G401 (cell line): ENCODE data around the gene BRD4. TPM values are rescaled to one million over a fixed set of nuclear protein-coding genes. Genes with fewer than 3 reads are reported as not detected.
A peak's percentile ranks its signal among the peaks of the same experiment; 100 is the strongest.

Experiments
- DNase-seq: peaks from one replicate; pipeline ENCODE4 v3.0.0-alpha.2; 2015; ENCODE audit warnings: low spot score
- in situ Hi-C: cut with HindIII; loops from 2 replicates; pipeline ENCODE4 v1.10.0; 2016; ENCODE audit warnings: low sequenced_read_pairs, mixed read lengths
- total RNA-seq: library from RNA; depleted of rRNA; stranded (reverse); fragments of >200 nt; shearing (Covaris generic); gene quantifications from 2 replicates; pipeline ENCODE4 v1.2.3, GENCODE V29; 2014

BRD4 gene
- total RNA-seq, 1 experiment from 2014 or later, result 8.6 TPM

GRCh38 chr19:15244808-15245207 lies 87.5 kb downstream of the BRD4 start:
- no peak for DNase-seq
- in situ Hi-C loops, result loop anchor here (5.0 kb wide), 1 partner anchor 47 kb away; no protein-coding TSS in a partner anchor

DNA sequence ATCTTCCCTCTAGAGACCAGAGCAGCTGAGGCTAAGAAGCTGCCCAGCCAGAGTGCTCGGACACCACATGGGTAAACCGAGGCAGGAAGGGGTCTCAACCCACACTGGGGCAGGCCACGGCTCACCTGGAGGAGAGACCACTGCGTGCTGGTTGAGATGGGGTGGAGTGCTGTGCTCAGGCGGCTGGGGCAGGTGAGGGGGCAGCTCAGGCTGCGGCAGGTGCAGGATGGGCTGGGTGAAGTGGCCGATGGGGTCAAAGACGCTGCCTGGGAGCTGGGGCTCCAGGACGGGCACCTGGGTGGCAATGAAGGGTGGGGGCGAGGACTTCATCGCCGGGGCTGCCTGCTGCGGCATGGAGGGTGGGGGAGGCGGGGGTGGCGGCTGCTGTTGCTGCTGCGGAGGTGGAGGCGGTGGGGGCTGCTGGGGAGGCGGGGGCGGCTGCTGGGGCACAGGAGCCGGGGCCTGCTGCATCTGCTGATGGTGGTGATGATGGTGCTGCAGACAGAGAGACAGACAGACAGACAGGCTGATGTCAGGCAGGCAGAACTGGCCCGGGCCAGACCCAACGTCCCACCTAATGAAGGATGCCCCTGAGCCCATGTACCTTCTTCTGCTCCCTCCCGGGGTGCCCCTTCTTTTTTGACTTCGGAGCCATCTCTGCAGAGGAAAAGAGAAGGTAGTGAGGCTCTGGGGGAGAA lies 88.1 kb downstream of the BRD4 start:
- no peak for DNase-seq
- in situ Hi-C loops, result no loop called here

DNA sequence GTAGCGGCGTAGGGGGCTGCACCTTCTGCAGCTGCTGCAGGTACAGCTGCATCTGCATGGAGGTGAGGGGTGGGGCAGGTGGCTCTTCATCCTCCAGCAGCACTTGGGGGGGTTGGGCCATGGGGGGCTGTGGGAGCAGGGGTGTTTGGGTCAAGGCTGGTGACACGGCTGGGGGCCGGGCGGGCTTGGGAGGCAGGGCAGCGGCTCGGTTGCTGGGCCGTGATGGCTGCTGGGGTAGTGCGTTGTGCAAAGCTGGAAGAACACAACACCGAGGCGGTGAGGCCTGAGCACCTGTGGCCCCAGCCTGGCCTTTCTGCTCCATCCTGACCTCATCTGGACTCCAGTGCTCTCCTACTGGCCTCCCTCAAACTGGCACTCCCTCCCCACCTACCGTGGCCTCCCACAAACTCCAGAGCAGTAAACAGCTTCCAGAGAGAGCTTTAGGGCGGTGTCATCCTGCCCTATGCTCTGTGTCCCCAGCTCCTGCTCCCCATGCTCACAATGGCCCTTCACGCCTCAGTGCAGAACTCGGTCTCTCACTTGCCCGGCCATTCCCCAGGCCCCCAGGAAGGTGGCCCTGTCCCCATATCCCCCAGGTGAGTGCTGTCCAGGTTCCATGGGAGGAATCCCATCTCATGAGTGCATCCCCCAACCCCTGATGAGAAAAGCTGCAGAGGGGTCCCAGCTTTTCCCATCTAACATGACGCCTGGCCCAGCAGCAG lies 88.9 kb downstream of the BRD4 start:
- in situ Hi-C loops, result no loop called here
- DNase-seq, result no peak

DNA sequence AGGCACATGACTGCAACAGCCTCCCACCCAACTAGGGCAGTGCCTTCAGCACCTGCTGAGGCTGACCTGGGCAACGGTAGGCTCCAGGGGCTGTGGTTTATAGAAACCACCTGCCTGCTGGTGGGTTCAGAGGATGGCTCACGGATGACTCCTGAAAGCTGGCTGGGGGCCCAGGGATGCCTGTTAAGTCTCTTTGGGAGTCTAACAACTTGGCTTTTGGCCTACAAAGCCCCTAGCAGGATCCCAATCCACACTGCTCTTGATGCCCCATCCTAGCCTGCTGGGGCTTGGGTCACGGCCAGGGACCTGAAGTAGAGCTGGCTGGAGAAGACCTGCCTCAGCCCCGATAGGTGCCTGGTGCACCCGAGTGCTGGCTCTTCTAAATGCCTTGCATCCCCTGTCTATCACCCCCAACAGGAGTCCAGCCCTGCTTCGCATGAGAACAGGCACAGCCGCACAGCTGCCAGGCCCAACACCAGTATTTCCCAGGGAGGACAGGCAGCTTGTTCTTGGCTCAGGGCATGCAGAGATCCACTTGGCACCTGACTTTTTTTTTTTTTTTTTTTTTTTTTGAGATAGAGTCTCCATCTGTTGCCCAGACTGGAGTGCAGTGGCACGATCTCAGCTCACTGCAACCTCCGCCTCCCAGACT lies 91.0 kb downstream of the BRD4 start:
- in situ Hi-C loops, result no loop called here
- peak; percentile 41 for DNase-seq

DNA sequence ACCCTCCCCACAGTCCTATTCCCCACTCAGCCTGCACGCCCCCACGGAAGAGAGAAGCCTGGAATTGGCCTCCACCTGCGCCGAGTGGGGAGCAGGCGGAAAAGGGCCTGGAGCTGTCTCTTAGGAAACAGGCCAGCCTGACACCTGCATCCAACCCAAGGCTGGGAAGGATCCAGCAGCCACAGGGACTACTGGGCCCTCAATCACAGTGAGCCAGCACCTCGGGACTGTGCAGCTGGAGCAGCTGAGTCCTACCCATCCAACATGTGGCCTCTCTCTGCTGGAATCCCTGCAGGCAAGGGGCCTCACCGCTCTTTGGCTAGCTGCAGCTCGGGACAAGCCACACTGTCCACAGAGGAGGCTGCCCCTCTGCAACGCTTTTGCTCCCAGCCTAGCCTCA lies 91.8 kb downstream of the BRD4 start:
- in situ Hi-C loops, result no loop called here
- peak; percentile 32 for DNase-seq

DNA sequence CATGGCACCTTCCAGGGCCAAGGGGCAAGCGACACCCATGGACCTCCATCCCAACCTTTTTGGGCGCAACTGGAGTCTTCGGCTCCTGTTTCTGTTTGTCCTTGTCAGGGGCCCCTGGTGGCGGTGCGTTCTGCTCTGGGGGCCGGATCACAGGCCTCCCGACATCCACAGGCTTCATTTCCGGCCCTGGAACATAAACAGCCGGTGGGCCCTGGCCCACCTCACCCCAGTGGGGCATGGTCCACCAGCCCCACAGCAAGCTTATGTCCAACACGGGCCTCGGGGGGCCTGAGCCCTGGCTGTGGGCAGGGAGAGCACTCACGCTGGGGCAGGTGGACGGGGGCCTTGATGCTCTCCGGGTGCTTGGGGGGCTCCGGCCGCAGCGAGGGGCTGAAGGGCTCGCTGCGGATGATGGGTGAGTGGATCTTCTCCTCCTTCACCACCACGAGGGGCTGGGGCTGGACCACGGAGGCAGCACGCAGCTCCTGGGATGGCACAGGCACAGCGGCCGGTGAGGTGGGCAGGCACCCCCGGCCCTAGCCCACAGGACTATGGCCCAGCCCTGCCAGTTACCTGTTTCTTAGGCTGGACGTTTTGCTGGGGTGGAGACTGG lies 92.9 kb downstream of the BRD4 start:
- in situ Hi-C loops, result no loop called here

DNA sequence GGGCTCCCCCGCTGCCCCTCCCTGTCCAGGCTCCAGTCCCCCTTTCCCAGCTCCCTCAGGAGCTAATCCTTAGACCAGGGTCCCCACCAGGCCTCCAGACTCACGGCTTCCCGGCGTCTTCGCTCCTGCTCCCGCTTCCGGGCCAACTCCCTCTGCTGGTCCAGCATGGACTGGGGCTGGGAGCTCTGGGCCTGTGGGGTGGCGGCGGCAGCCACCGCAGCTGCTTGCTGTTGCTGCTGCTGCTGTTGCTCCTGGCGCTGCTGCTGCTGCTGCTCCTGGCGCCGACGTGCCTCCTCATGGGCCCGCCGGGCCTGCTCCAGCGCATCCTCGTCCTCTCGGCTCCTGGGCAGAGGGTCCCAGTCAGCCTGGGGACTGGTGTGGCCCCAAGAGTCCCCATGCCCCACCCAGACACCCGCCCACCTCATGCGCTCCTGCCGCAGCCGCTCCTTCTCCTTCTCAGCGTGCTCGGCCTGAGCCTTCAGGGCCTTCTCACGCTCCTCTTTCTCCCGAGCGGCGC lies 93.6 kb downstream of the BRD4 start:
- in situ Hi-C loops, result no loop called here
- no peak for DNase-seq

More for the DNA sequence above, 92.9 kb downstream of the BRD4 start:
- DNase-seq, result no peak

- in situ Hi-C loops, result no loop called here
Observed at GRCh38 chr19:15237759-15238638, 94.3 kb downstream of the BRD4 start.

DNA sequence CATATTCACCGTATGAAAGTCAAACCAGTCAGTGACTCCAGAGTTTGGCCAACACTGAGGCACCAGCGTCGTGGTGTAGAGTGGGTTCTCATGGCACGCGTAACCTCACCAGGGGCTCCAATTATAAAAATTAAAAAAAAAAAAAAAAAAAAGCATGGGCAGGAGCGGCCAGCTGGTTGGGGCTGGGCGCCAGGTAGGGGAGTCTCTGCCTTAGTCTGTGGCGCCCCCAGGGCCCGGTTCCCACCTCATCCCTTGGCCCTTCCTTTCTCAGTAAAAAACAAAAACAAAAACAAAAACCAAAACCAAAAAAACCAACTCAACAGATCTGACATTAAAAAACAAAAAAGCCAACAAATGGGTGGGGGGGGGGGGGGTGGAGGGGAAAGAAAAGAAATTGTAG lies 95.5 kb downstream of the BRD4 start:
- no peak for DNase-seq
- in situ Hi-C loops, result no loop called here

More at GRCh38 chr19:15237759-15238638, 94.3 kb downstream of the BRD4 start:
- DNase-seq, result no peak

DNA sequence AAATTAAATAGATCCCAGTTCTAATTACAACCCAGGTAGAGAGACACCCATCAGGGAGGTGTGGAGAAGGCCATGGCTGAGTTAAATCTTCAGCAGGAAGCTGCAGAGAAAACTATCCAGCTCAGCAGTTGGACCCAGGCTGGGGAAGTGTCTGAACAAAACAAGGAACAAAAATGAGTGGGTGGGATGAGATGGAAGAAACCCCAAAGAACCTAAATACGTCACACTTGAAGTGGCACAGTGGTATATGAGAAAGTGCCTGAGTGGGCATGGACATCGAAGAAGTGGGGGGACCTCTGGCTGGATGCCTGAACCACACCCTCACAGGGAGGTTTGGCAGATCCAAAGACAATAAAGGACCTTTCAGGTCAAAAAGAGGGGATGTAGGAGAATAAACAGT lies 96.6 kb downstream of the BRD4 start:
- in situ Hi-C loops, result no loop called here
- DNase-seq, result no peak

- DNase-seq, result no peak
- in situ Hi-C loops, result no loop called here
Observed at GRCh38 chr19:15234431-15235130, 97.8 kb downstream of the BRD4 start.

- DNase-seq, result no peak
- in situ Hi-C loops, result no loop called here
Observed at GRCh38 chr19:15231271-15231670, 101.1 kb downstream of the BRD4 start.

- in situ Hi-C loops, result no loop called here
- DNase-seq, result no peak
Observed at GRCh38 chr19:15227261-15227660, 105.1 kb downstream of the BRD4 start.

DNA sequence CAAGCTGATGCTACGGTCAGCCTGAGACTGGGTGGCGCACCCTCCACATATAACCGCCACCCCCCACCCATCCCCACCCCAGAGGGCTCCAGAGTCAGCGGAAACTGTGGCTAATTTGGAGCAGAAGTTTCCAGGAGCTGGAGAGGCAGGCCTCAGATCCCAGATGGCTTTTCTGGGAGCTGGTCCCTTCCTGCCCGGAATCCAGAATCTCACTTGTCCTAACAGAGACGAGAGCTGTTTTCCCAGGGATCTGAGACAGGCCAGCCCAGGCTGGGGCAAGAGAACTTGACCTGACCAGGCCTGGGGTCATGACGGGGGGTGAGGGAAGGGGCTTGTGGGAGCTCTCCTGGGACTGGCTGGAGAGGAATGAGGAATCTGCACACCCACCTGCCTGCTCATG lies 106.6 kb downstream of the BRD4 start:
- in situ Hi-C loops, result no loop called here
- DNase-seq, result no peak

DNA sequence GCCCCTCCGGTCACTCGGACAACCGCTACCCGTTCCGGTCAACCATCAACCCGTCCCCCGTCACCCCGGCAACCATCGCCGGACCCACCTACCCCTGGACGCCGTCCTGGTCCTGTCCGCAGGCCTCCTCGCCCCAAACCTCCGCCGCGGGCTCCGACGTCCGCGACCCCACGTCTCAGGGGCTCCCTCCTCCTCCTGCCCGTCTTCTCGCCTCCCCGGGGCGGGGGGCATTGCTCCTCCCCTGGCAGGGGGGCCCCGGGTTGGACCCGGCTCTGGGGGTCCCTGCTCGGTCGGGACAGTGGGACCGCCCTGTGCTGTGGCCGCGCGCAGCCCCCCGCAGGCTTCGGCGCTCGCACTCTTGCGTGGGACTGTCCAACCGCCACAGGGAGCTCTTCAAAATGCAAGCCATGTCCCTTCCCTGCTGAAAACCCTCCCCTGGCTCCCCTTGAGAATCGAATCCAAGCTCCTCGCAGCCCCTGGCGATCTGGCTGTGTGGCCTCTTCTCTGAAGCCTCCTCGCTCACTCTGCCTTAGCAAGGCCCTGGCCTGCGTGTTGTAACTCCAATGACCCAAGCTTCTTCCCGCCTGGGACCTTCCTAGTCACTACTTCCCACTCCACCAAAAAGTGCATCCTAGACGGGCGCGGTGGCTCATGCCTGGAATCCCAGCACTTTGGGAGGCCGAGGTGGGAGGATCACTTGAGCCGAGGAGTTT lies 108.5 kb downstream of the BRD4 start:
- in situ Hi-C loops, result no loop called here
- peak; percentile 25 for DNase-seq

DNA sequence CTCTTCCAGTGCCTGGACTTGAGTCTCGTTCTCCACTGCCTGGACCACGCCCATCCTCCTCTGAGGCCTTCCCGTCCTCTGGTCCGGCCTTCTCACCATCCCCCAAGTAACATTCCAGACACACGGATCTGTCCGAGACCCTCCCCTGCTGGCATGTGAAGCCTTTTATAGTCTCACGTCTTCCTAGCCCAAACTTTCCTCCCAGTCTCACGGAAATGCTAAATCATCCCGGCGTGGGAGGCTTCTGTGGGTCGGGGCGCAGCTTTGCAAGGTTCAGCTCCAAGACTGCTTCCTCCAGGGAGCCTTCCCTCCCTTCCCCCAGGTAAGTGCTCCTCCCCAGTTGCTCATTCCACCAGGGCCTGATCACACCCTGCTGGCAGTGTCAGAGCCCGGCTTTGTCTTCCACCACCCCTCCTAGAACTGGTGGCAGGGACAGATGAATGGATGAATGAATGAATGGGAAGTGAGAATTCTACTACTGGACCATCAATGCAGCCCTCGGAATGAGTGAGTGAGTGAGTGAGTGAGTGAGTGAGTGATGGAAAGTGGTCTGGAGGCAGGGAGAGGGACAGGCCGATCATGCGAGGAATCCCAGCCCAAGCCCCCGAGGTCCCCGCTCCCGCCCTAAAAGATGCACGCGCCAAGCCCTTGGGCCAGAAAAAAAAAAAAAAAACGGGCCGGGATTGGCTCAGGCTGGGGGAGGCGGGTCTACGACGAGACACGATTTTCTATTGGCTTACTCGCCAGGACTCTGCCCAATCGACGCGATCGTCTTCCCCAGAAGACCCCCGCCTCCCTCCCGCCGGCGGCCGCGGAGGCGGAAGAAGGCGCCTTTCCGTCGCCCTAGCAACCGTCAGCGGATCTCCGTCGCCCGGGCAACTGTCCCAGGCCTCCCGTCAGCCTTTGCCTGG lies 109.3 kb downstream of the BRD4 start:
- peak; percentile 93 for DNase-seq
- in situ Hi-C loops, result no loop called here

DNA sequence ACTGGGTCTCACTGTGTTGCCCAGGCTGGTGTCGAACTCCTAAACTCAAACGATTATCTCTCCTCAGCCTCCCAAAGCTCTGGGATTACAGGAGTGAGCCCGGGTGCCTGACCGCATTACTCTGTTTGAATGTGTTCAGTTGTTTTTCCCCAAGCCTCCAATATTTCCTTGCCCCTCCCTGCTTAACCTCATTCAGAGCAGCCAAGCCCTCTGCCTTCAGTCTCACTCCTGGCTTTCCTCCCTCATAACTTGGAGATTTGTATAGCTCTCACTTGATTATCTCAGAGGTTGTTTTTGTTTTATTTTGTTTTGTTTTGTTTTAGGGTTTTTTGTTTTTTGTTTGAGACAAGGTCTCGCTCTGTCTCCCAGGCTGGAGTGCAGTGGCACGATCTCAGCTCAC lies 111.5 kb downstream of the BRD4 start:
- in situ Hi-C loops, result no loop called here
- no peak for DNase-seq
